Endodermal cell (in vitro differentiated cells): Measurements from ENCODE around the gene ACTR3. TPM values are rescaled to one million over a fixed set of nuclear protein-coding genes. Genes with fewer than 3 reads are reported as not detected.
"Not testable (repeated sequence)": the region's sequence is repeated elsewhere in the genome, so short reads cannot be mapped to it uniquely, and the experiment has no call there.

Experiments
- DNase-seq: peaks from one replicate; pipeline ENCODE4 v3.0.0-alpha.2; 2017
- H3K27ac ChIP-seq: 2 replicates; pipeline ENCODE4 v1.5.1; 2013; ENCODE audit warnings: mild to moderate bottlenecking, low read depth, low read length, moderate library complexity
- H3K27me3 ChIP-seq: 2 replicates; pipeline ENCODE4 v1.6.1; 2013; ENCODE audit warnings: mild to moderate bottlenecking, low read length, moderate library complexity; ENCODE audit not compliant: insufficient read depth, control insufficient read depth, poor library complexity, severe bottlenecking
- H3K36me3 ChIP-seq: 2 replicates; pipeline ENCODE4 v1.7.0; 2013; ENCODE audit warnings: mild to moderate bottlenecking, low read length, moderate library complexity; ENCODE audit not compliant: control insufficient read depth, insufficient read depth
- H3K4me1 ChIP-seq: one replicate; pipeline ENCODE4 v1.7.0; 2013; ENCODE audit warnings: low read length; ENCODE audit not compliant: control insufficient read depth, insufficient read depth
- H3K4me3 ChIP-seq: 2 replicates; pipeline ENCODE4 v1.5.1; 2013; ENCODE audit warnings: mild to moderate bottlenecking, low read length, moderate library complexity
- H3K9ac ChIP-seq: 2 replicates; pipeline ENCODE4 v1.6.1; 2013; ENCODE audit warnings: mild to moderate bottlenecking, low read length, moderate library complexity; ENCODE audit not compliant: poor library complexity, severe bottlenecking; ENCODE audit errors: extremely low read depth
- H3K9me3 ChIP-seq: 2 replicates; pipeline ENCODE4 v1.6.1; 2013; ENCODE audit warnings: mild to moderate bottlenecking, low read length, moderate library complexity; ENCODE audit not compliant: control insufficient read depth
- H3K27ac Mint-ChIP-seq: 2 replicates; pipeline ENCODE4 v1.8.0; 2020; ENCODE audit warnings: mixed read lengths
- H3K27me3 Mint-ChIP-seq: 2 replicates; pipeline ENCODE4 v1.8.0; 2021; ENCODE audit warnings: mild to moderate bottlenecking, mixed read lengths; ENCODE audit not compliant: insufficient read depth
- H3K36me3 Mint-ChIP-seq: 2 replicates; pipeline ENCODE4 v1.8.0; 2020; ENCODE audit warnings: low read depth, mixed read lengths
- H3K4me1 Mint-ChIP-seq: 2 replicates; pipeline ENCODE4 v1.8.0; 2020; ENCODE audit warnings: mixed read lengths
- H3K4me3 Mint-ChIP-seq: 2 replicates; pipeline ENCODE4 v1.8.0; 2020; ENCODE audit warnings: mild to moderate bottlenecking, moderate library complexity, mixed read lengths
- H3K9me3 Mint-ChIP-seq: 2 replicates; pipeline ENCODE4 v1.8.0; 2020; ENCODE audit warnings: mild to moderate bottlenecking, mixed read lengths
- WGBS, 2 experiments: methylation state at CpG; one replicate each; pipeline versions ENCODE4 v1.1.5 to v1.1.7; 2013; ENCODE audit warnings: missing lambda C conversion rate in 2 of 2, mixed read lengths in 1 of 2; ENCODE audit not compliant: insufficient coverage in 1 of 2, insufficient read length in 1 of 2; 5-methylcytosine and 5-hydroxymethylcytosine counted together
- total RNA-seq, 2 donors: library from RNA; stranded (reverse); fragmentation: NEBNext Ultra II Directional in 1 of 2; extraction: Animal tissue kit (Norgen Biotek cat#: 25700) in 1 of 2; gene quantifications; 2 replicates in 1 of 2; 3 replicates in 1 of 2; pipeline ENCODE4 v1.2.1, GENCODE V29; 2021
- TF ChIP-seq, protein P1 (sequence below): fragments of 200-600 bp; sonication (generic); conservative IDR thresholded peaks from 2 replicates; pipeline ENCODE4 v1.5.0; 2021; ENCODE audit warnings: antibody characterized with exemption, mild to moderate bottlenecking

ACTR3 gene
- total RNA-seq, 2 donors from 2014 or later = 168 to 192 TPM

DNA sequence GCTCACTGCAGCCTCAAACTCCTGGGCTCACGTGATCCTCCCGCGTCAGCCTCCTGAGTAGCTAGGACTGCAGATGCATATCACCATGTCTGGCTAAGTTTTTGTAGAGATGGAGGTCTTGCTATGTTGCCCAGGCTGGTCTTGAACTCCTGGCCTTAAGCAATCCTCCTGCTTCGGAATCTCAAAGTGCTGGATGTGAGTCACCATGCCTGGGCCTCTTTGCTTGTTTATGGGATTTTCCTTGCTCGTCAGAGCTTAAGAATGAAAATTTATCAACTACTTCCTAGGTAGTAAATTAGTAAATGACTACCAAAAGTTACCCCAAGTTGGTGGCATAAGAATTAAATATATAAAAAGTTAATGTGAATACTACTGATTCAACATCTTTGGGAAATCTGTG, 51.0 kb downstream of the ACTR3 start:
- TF ChIP-seq, protein P1, sequence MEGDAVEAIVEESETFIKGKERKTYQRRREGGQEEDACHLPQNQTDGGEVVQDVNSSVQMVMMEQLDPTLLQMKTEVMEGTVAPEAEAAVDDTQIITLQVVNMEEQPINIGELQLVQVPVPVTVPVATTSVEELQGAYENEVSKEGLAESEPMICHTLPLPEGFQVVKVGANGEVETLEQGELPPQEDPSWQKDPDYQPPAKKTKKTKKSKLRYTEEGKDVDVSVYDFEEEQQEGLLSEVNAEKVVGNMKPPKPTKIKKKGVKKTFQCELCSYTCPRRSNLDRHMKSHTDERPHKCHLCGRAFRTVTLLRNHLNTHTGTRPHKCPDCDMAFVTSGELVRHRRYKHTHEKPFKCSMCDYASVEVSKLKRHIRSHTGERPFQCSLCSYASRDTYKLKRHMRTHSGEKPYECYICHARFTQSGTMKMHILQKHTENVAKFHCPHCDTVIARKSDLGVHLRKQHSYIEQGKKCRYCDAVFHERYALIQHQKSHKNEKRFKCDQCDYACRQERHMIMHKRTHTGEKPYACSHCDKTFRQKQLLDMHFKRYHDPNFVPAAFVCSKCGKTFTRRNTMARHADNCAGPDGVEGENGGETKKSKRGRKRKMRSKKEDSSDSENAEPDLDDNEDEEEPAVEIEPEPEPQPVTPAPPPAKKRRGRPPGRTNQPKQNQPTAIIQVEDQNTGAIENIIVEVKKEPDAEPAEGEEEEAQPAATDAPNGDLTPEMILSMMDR = no peak
- no peak for DNase-seq
- H3K27ac Mint-ChIP-seq = no peak overlapping the region
- no peaks in the 10 kb centered on the region for H3K4me1 ChIP-seq
- no peak overlapping the region for H3K9ac ChIP-seq
- H3K4me3 ChIP-seq = no peak overlapping the region
- H3K27me3 ChIP-seq = no peaks in the 10 kb centered on the region
- no peaks in the 10 kb centered on the region for H3K4me1 Mint-ChIP-seq
- H3K9me3 Mint-ChIP-seq = peaks cover 17% of the 10 kb centered on the region
- no peaks in the 10 kb centered on the region for H3K27me3 Mint-ChIP-seq
- H3K9me3 ChIP-seq = peaks cover 24% of the 10 kb centered on the region
- H3K27ac ChIP-seq = no peak overlapping the region
- H3K36me3 ChIP-seq = peaks cover 91% of the 10 kb centered on the region
- no peak overlapping the region for H3K4me3 Mint-ChIP-seq
- H3K36me3 Mint-ChIP-seq = peaks cover 57% of the 10 kb centered on the region
- 60 to 88% methylated on average over 1 to 5 of the region's 5 CpGs for WGBS, 2 experiments

GRCh38 chr2:113945784-113946183, 55.9 kb downstream of the ACTR3 start:
- H3K9ac ChIP-seq, H3K27ac Mint-ChIP-seq, H3K9me3 ChIP-seq, H3K4me1 Mint-ChIP-seq, H3K4me1 ChIP-seq, DNase-seq, H3K27me3 Mint-ChIP-seq, H3K4me3 Mint-ChIP-seq, H3K4me3 ChIP-seq, H3K9me3 Mint-ChIP-seq, H3K27ac ChIP-seq, H3K27me3 ChIP-seq: not testable (repeated sequence)
- peaks cover 58% of the 10 kb centered on the region for H3K36me3 Mint-ChIP-seq
- H3K36me3 ChIP-seq = peaks cover 93% of the 10 kb centered on the region
- 90 to 100% methylated on average over 2 of the region's 2 CpGs for whole genome bisulfite sequencing, 2 experiments

- not testable (repeated sequence) for H3K27me3 ChIP-seq, H3K27ac Mint-ChIP-seq, DNase-seq, H3K9me3 Mint-ChIP-seq, H3K4me3 ChIP-seq, H3K9me3 ChIP-seq, H3K4me1 ChIP-seq, H3K9ac ChIP-seq, H3K4me1 Mint-ChIP-seq, H3K27me3 Mint-ChIP-seq, H3K4me3 Mint-ChIP-seq, H3K27ac ChIP-seq
- WGBS, 2 experiments = 94 to 100% methylated on average over 1 to 3 of the region's 3 CpGs
- peaks cover 92% of the 10 kb centered on the region for H3K36me3 ChIP-seq
- H3K36me3 Mint-ChIP-seq = peaks cover 61% of the 10 kb centered on the region
Measured at GRCh38 chr2:113950906-113951305, 61.0 kb downstream of the ACTR3 start.

DNA sequence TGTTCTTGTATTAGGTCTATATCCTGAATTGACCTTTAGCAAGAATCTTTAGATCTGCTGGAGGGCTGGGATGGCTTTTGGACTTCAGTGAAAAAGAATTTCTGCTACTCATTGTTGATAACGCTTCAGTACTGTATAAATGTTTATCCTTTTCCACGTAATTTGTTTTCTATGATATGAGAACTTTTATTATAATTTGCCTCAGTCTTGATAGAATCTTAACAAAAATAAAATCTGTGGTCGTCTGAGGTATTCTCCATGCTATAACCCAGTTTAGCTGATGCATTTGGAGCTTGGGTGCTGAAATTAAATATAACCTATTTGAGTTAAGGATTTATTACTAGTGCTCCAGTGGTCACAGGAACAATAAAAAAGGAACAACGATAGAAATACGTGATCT, 71.1 kb downstream of the ACTR3 start:
- H3K27ac Mint-ChIP-seq = no peak overlapping the region
- peaks cover 56% of the 10 kb centered on the region for H3K36me3 ChIP-seq
- peaks cover 12% of the 10 kb centered on the region for H3K4me1 Mint-ChIP-seq
- TF ChIP-seq, protein P1 = no peak
- H3K36me3 Mint-ChIP-seq = peaks cover 8% of the 10 kb centered on the region
- peaks cover 5% of the 10 kb centered on the region for H3K4me1 ChIP-seq
- H3K27ac ChIP-seq = no peak overlapping the region
- H3K4me3 Mint-ChIP-seq = no peak overlapping the region
- no peaks in the 10 kb centered on the region for H3K9me3 ChIP-seq
- no peak overlapping the region for H3K9ac ChIP-seq
- DNase-seq = no peak
- no peaks in the 10 kb centered on the region for H3K27me3 Mint-ChIP-seq
- H3K4me3 ChIP-seq = no peak overlapping the region
- H3K9me3 Mint-ChIP-seq = no peaks in the 10 kb centered on the region
- H3K27me3 ChIP-seq = no peaks in the 10 kb centered on the region
- WGBS, 2 experiments = 95 to 100% methylated on average over 2 to 5 of the region's 5 CpGs
